SKM-1 treated with dmso at 0.1 percent for 144 hours (cell line): ENCODE results near the gene ERN2.
"Not testable (repeated sequence)": the region's sequence is repeated elsewhere in the genome, so short reads cannot be mapped to it uniquely, and the experiment has no call there.

Source experiments
- DNase-seq: peaks from one replicate; lab custom pipeline; 2025; ENCODE audit not compliant: unreplicated experiment; lab: John Stamatoyannopoulos, UW

ERN2 gene

DNA sequence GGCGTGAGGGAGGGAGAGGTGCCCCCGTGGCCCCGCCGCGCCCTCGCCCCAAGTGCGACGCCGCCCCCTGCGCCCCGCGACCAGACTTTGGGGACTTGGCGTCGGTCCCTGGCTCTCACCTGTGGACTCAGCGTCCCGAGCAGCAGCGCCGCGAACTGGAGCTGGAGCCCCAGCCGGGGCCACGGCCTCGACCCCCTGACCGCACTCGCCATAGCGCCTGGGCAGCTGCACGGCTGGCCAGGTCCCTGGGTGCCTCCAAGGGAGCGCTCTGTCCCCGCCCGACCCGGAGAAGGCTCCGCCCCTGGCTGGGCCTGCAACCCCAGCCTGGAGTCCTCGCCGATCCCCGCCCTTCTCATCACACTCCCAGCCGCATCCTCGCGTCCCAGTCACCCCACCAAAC, at the start of gene ERN2:
ERN2 (minus strand) TSS at position 247 of the 400 bp plus-strand sequence; CDS start at position 212, 35 bp downstream.
- no peak for DNase-seq

DNA sequence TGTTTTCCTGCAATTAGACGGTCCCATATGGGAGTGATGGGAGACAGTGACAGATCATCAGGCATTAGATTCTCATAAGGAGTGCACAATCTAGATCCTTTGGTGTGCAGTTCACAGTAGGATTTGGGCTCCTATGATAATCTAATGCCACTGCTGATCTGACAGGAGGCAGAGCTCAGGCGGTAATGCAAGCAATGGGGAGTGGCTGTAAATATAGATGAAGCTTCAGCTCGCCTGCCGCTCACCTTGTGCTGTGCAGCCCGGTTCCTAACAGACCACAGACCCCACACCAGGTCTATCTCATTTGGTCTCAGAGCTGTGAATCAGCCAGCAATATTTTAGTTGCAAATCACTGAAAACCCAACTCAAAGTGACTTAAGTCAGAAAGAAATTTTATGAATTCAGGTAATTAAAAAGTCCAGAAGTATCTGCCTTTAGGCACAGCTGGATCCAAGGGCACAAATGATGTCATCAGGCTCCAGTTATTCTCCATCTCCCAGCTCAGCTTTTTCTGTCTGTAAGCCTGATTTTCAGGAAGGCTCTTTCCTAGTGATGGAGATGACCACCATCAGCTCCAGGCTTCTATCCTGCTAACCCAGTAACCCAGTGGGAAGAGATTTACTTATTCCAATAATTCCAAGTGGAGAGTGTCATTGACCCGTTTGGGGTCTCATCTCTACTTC, 45.1 kb upstream of the ERN2 start:
- DNase-seq = no peak

DNA sequence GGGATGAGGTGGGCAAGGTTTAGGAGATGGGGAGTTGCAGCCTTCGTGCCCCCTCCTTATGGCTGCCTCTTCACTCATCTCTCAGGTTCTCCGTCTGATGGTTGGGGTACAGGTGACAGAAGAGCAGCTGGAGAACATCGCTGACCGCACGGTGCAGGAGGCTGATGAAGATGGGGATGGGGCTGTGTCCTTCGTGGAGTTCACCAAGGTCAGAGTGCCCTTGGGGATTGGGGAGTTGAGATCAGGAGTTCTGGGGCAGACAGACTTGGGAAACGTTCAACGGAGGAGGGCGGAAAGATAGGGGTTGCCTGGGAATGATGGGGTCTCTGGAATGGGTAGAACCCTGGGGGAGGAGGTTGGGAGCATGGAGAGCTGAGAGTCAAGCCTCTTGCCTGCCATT, 44.1 kb upstream of the ERN2 start:
- no peak for DNase-seq

DNA sequence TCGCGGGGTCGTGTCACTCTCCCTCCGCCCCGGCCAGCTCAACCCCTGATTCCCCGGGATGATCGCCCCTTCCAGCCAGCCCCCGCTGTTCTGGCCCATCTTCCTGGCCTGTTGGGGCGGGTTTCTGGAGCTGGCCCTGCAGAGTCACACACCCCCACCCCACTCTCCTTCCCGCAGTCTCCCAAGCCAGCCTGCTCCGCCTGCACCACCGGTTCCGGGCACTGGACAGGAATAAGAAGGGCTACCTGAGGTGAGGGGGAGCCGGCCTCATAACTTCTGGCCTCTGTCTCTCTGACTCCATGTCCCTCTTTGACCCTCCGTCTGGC, 42.4 kb upstream of the ERN2 start:
- DNase-seq = no peak

DNA sequence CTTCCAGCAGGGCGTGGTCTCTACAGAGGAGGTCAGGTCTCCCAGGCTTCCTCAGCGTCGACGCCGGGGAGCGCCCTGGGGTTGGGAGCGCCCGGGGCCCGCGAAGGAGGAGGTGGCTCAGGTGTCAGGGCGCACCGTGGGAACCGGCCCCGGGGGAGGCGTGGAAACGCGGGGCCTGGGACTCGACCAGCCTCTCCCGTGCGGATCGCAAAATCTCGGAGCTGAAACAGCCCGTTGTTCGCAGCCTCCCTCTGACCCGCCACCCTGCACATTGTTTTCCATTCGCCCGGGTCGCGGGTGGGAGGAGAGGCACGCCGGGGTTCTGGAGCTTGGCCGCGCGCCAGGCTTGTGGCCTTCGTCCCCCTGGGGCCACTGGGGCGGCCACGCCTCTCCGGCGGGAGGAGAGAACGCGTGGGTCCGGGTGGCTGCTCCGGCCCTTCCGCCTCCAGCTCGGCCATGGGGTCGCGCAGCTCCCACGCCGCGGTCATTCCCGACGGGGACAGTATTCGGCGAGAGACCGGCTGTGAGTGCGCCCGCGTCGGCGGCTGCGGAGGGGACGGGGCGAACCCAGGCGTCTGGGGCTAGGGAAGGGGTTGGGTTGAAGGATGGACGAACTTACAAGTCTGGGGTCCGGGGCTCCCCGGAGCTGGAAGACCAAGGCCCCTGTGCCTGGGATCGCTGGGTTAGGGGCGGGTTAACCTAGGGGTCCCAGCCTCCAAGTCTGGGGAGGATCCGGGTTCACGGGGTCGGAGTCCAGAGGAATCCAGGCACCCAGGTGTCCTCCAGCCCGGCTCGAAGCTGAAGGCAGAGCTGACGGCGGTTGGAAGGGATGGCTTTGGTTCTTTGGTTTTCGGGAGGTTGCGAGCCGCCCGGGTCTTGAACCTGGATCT, 41.8 kb upstream of the ERN2 start, which contains the start of gene CHP2:
CHP2 (plus strand) TSS at position 433 of the 890 bp plus-strand sequence; CDS start at position 457, 24 bp downstream.
- no peak for DNase-seq

DNA sequence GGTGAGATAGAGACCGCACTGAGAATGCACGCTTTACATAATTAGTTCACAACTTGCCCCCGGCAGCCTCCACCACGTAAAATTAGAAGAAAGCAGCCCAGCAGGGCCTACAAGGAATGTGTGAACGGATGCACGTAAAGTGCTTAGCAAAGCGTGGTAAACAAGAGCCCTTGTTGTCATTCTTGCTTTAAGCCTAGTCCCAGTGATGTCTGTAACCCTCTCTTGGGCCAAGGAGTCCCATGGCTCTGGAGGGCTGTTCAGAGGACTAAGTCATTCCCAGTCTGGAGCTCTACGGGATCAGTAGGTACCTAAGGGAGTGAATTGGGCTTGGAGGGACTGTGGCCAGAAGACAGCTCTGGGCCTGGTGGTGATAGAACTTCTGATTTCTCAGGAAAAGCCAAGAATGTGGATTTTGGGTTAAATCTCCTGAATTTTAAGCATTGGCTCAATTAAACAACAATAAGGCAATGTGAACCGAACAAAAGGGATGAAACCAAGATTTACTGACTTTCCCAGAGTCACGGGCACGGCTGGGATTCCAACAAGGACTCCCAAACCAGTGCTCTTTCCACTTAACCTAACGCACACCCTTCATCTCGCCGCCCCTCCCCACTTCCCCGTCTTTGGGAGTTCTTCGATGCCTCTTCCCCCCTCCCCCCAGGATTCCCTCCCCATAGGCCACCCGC, 41.0 kb upstream of the ERN2 start:
- no peak for DNase-seq

DNA sequence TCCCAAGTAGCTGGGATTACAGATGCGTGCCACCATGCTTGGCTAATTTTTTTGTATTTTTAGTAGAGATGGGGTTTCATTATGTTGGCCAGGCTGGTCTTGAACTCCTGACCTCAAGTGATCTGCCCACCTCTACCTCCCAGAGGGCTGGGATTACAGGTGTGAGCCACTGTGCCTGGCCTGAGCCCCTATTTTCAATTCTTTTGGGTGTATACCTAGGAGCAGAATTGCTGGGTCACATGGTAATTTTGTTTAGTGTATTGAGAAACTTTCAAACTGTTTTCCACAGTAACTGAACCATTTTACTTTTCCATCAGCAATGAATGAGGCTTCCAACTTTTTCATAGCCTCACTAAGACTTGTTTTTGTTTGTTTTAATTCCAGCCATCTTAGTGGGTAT, 38.0 kb upstream of the ERN2 start:
- not testable (repeated sequence) for DNase-seq

DNA sequence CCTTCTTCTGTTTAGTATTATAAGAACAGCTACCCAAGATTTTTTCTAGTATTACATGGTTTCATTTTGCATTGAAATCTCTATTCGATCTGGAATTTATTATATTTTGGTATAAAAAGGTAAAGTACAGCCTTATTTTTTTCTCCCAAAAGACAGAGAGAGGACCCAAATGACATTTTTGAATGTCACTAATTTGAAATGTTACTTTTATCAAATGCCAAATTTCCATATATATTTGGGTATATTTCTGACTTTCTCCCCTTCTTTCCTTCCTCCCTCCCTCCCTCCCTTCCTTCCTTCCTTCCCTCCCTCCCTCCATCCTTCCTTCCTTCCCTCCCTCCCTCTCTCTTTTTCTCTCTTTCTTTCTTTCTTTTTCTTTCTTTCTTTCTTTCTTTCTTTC, 35.6 kb upstream of the ERN2 start:
- no peak for DNase-seq

DNA sequence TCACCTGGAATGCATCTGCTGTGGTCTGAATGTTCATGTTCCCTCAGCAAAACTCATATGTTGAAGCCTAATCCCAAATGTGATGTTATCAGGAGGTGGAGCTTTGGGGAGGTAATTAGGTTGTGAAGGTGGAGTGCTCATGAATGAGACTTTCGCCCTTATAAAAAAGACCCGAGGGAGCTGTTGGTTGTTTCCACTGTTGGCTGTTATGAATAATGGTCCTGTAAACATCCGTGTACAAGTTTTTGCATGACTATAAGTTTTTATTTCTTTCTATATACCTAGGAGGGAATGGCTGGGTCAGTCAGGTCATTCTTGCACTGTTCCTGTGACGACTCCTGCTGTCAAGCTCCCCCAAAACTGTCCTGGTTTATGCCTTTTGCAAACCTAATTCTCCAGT, 32.2 kb upstream of the ERN2 start:
- DNase-seq = no peak

DNA sequence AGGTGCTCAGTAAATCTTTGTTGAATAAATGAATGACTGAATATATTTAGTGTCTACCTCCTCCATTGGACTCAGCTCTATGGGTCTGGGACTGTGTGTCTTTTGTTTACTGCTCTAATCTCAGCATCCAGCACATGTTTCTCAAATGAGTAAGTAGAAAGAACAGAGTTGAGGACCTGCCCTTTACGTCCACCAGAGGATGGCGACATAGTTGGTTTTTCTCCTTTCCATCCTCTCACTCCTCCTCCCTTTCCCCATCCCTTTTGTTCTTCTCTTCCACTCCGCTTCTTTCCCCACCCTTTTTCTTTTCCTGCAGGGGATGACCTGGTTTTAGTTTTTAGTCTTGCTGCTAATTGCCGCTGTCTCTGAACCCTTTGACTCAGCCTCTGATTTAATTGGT, 29.7 kb upstream of the ERN2 start:
- DNase-seq = no peak

DNA sequence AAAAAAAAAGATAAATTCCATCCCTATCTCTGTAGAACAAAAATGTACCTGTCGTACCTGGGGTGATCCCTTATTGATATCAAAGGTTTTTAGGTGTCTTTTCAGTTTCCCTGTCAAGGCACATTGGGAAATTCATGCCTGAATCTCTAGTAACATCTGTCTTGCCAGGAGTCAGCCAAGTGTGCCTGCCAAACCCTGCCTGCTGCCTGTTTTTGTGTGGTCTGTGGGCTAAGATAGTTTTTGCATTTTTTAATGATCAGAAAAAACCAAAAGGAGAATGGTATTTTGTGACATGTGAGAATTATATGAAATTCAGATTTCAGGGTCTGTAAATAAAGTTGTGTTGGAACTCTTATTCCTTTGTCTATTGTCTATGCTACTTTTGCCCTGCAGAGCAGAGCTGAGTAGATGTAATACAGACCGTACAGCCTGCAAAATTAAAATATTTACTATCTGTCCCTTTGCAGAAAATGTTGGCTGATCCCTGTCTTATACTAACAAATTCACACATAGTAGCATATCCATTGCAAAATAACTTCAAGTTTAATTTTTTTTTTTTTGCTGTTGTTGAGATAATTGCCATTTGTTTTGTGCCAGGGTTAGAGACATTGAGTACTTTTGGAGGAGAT, 28.8 kb upstream of the ERN2 start:
- no peak for DNase-seq

DNA sequence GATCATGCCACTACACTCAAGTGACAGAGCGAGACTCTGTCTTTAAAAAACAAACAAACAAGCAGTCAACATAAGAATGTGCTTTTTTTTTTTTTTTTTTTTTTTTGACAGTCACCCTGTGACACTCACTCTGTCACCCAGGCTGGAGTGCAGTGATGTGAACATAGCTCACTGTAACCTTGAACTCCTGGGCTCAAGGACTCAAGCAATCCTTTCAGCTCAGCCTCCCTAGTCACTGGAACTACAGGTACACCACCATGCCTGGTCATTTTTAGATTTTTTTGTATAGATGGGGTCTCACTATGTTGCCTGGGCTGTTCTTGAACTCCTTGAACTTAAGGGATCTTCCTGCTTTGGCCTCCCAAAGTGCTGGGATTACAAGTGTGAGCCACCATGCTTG, 26.5 kb upstream of the ERN2 start:
- DNase-seq = no peak

DNA sequence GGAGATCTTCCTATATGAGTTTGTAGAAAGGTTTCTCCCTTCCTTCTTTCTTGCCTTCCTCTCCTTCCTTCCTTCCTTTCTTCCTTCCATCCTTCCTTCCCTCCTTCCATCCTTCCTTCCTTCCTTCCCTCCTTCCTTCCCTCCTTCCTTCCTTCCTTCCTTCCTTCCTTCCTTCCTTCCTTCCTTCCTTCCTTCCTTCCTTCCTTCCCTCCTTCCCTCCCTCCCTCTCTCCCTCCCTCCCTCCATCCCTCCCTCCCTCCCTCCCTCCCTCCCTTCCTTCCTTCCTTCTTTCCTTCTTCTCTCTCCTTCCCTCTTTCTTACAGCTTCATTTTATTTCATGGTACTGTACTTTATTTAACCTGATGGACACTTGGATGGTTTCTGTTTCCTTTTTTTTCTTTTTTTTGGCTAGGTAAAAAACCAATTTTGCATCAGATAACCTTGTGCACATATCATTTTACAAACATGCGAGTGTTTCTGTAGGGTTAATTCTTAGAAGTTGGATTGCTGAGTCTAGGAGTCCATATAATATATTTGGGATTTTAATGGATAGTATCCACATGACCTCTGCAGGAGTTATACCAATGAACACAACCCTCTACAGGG, 24.5 kb upstream of the ERN2 start:
- DNase-seq = not testable (repeated sequence)

DNA sequence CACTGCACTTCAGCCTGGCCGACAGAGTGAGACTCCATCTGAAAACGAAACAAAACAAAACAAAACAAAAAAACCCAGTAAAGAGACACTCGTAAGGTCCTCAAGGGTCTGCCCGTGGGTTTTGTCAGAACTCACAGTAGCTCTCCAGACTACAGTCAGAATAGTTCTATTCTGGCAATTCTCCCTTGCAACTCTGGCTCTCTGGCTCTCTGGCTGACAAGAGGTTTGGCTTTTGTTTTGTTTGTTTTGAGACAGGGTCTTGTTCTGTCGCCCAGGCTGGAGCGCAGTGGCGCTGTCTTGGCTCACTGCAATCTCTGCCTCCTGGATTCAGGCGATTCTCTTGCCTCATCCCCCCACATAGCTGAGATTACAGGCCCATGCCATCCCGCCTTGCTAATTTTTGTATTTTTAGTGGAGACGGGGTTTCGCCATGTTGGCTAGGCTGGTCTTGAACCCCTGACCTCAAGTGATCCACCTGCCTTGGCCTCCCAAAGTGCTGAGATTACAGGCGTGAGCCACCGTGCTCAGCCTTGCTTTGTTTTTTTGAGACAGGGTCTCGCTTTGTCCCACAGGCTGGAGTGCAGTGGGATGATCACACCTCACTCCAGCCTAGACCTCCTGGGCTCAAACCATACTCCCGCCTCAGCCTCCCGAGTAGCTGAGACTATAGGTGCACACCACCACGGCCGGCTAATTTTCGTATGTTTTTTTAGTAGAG, 21.3 kb upstream of the ERN2 start:
- DNase-seq = no peak

DNA sequence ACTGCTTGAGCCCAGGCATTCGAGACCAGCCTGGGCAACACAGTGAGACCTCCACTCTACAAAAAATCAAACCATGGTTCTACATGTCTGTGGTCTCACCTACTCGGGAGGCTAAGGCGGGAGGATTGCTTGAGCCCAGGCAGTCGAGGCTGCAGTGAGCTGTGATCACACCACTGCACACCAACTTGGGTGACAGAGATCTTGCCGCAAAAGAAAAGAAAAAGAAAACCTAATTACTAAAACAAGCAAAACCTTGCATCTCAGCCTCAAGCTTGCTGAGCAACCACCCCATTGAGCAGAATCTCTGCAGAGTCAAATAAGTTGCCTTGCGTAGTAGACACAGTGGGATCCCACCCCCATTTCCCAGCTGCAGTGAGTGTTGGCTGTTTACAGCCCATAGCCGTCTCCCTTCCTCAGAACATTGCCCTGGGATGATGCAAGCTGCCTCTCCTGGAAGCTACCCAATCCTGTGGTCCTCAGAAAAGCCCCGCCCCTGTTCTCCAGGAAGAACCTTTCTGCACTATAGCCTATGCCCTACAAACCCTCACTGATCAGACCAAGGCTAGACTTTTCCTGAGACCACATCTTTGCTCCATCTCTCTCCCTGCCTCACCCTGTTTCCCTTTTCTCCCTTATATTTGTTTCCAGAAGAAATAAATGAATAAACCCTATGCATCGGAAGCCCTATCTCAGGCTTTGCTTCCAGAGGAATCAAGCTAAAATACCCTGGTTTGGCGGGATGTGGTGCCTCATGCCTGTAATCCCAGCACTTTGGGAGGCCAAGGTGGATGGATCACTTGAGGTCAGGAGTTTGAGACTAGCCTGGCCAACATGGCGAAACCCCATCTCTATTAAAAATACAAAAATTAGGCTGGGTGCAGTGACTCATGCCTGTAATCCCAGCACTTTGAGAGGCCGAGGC, 16.7 kb upstream of the ERN2 start:
- DNase-seq = peak; percentile 1

DNA sequence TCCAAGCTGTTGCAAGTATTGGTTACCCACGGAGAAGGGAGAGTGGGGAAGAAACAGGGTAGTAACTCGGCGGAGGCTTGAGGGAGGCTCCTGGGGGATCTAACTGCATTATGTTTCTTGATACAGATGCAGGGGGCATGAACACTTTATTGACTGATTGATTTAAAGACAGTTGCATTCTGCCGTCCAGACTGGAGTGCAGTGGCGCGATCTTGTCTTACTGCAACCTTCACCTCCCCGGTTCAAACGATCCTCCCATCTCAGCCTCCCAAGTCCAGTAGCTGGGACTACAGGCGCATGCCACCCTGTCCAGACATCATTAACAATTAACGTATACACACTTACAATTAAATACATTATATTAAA, 15.1 kb upstream of the ERN2 start:
- no peak for DNase-seq

DNA sequence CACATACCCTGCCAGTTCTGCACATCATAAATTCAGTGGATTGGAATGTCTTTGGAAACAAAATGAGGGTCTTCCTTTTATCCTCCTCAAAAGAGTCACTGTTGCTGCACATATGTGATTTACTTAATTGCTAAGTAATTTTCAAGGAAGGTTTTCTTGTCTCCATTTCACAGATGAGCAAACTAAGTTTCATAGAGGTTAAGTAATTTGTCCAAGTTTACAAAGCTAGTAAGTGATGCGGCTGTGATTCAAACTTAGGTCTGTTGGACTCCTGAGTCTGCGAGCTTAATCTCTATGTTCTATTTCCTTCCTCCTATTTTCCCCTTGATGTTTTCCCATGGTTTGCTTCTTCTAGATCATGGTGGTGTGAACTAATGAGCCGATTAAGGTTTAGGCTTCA, 13.7 kb upstream of the ERN2 start:
- no peak for DNase-seq

DNA sequence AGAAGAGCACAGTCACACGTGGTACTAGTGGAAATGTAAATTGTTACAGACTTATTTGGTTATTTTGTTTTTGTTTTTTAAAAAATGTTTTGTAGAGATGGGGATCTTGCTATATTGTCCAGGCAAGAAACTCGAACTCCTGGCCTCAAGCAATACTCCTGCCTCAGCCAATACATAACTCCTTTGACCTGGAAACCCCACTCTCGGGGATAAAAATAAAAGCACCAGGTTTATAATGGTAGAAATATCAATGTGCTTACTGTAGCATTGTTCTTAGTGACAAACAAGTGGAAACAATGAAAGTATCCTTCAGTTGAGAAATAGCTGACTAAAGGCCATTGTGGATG, 11.7 kb upstream of the ERN2 start:
- DNase-seq = no peak

DNA sequence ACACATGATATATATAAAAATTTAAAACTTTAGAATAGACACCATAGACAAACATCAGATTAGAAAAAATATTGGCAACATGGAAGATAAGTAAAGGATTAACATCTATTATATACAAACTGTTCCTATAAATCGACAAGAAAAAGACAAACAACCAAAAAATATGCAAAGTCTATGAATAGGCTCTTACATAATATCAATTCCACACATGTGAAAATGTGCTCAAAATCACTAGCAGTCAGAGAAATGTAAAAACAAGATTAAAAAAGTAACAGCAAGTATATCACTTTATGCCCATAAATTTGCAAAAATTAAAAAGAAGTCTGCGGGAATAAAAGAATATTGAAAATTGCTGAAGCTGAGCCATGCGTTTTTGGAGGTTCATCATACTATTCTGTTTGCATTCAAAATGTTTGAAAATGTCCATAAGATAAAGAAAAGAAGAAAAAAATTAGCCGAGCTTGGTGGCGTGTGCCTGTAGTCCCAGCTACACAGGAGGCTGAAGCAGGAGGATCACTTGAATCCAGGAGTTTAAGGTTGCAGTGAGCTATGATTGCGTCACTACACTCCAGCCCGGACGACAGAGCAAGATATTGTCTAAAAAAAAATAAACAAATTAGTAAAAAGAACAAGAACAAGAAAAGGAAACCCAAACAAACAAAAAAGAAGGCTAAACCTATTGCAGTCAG, 11.2 kb upstream of the ERN2 start:
- DNase-seq = no peak
